ENCODE measurements around the gene FBXL15. TPM values are rescaled to one million over a fixed set of nuclear protein-coding genes. Genes with fewer than 3 reads are reported as not detected.
A peak's percentile ranks its signal among the peaks of the same experiment; 100 is the strongest.

The FBXL15 gene
- total RNA-seq, 3 donors from 2014 or later: 18.3 to 27.7 (median 20.5) TPM

DNA sequence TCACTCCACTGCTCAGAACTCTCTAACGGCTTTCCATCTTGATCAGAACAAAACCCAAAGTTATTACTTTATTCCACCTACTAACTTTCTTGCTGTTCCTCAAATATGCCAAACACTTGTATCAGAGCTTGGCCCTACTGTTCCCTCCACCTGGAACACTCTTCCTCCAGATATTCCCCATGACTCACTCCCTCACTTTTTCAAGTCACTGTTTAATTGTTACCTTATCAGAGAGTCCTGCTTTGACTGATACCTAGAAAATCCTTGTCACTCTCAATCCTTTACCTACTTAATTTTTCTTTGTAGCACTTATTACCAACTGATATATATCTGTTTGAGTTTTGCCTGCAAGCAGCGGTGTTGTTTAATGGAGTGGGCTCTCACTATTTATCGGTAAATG, 30.7 kb upstream of the FBXL15 start:
- ATAC-seq (no peak), DNase-seq (no peak)
- Histone ChIP-seq H3K4me1 (ENCODE audit: low read depth) (peaks cover 5% of the 10 kb centered on the region), H3K36me3 (ENCODE audit: low read depth) (no peaks in the 10 kb centered on the region), H3K9me3 (no peaks in the 10 kb centered on the region), H3K4me3 (no peak overlapping the region)
- TF ChIP-seq, protein P1, sequence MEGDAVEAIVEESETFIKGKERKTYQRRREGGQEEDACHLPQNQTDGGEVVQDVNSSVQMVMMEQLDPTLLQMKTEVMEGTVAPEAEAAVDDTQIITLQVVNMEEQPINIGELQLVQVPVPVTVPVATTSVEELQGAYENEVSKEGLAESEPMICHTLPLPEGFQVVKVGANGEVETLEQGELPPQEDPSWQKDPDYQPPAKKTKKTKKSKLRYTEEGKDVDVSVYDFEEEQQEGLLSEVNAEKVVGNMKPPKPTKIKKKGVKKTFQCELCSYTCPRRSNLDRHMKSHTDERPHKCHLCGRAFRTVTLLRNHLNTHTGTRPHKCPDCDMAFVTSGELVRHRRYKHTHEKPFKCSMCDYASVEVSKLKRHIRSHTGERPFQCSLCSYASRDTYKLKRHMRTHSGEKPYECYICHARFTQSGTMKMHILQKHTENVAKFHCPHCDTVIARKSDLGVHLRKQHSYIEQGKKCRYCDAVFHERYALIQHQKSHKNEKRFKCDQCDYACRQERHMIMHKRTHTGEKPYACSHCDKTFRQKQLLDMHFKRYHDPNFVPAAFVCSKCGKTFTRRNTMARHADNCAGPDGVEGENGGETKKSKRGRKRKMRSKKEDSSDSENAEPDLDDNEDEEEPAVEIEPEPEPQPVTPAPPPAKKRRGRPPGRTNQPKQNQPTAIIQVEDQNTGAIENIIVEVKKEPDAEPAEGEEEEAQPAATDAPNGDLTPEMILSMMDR (IDR thresholded peaks at IDR 0.05): no peak
- intact Hi-C loops (cut with DNase I, micrococcal nuclease): no loop called here

DNA sequence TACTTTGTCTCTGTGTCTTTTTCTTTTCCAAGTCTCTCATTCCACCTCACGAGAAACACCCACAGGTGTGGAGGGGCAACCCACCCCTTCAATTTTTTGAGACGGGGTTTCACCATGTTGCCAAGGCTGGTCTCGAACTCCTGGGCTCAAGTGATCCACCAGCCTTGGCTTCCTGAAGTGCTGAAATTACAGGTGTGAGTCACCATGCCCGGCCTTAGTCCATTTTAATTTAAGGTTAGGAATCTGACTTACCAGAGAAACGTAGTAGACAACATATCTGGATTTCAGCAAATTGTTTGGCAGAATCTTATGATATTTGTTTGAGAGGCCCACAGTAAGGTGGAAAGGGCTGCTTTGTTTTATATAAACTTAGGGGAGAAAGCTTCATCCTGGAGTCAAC, 28.3 kb upstream of the FBXL15 start:
- Histone ChIP-seq H3K36me3 (ENCODE audit: low read depth) (no peaks in the 10 kb centered on the region), H3K9me3 (no peaks in the 10 kb centered on the region), H3K4me1 (ENCODE audit: low read depth) (peaks cover 14% of the 10 kb centered on the region), H3K4me3 (no peak overlapping the region)
- DNase-seq (no peak), ATAC-seq (no peak)
- intact Hi-C loops (cut with DNase I, micrococcal nuclease): no loop called here
- TF ChIP-seq, protein P1 (IDR thresholded peaks at IDR 0.05): no peak

DNA sequence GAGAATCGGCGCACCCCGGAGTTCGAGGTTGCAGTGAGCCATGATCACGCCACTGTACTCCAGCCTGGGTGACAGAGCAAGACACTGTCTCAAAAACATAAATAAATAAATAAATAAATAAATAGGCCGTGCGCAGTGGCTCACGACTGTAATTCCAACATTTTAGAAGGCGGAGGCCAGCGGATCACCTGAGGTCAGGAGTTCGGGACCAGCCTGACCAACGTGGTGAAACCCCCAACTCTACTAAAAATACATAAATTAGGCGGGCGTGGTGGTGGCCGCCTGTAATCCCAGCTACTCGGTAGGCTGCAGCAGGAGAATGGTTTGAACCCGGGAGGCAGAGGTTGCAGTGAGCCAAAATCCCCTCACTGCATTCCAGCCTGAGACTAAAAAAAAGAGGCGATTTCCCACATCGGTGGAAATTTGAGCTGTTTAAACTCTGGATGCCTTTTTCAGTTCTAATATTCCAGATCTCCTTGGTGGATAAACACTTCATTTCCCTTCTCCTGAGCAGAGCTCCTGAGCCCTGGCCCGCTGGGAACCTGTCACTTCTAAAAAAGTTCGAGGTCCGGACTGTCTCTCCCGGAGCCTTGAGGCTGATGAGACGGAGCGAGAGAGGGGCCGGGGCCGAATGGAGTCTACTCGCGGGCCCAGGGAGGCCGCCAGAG, 27.1 kb upstream of the FBXL15 start:
- DNase-seq (peak in 1 of 3 donors; percentile 49), ATAC-seq (no peak)
- Histone ChIP-seq H3K4me3 (peak overlapping the region; percentile 51), H3K4me1 (ENCODE audit: low read depth) (peaks cover 14% of the 10 kb centered on the region), H3K36me3 (ENCODE audit: low read depth) (no peaks in the 10 kb centered on the region), H3K9me3 (no peaks in the 10 kb centered on the region)
- intact Hi-C loops (cut with DNase I, micrococcal nuclease): no loop called here
- TF ChIP-seq, protein P1 (IDR thresholded peaks at IDR 0.05): peak; percentile 84

DNA sequence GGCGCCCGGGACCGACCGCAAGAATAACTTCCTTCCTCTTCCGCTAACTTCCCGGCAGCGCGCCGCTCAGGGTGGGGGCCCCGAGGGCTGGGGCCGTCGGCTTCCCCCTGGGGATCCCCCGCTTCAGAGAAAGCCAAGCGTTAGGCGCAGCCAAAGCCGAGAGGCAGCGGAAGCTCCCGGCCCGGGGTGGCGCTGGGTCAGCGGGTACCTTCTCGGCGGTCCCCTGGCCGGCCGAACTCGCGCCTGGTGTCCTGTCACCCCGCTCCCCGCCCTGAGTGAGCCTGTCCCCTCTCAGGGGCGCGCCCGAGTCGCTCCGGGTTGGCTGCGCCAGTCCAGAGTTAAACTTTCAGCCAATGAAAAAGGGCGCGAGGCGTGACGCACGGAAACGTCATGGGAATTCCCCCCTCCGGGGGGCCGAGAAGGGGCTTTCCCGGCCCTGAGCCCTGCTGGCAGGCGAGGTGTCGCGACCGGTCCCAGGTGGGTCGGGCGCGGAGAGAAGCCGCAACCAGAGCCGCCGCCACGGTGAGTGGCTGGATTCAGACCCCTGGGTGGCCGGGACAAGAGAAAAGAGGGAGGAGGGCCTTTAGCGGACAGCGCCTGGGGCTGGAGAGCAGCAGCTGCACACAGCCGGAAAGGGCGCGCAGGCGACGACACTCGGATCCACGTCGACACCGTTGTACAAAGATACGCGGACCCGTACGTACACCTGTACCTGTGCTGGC, 26.4 kb upstream of the FBXL15 start:
- peaks cover 14% of the 10 kb centered on the region for H3K4me1 ChIP-seq (ENCODE audit: low read depth)
- peak; percentile 87 for ATAC-seq
- H3K36me3 ChIP-seq (ENCODE audit: low read depth): no peaks in the 10 kb centered on the region
- peak; percentile 96 to 97 (median 96) for DNase-seq
- H3K9me3 ChIP-seq: no peaks in the 10 kb centered on the region
- H3K4me3 ChIP-seq: peak overlapping the region; percentile 51
- TF ChIP-seq, protein P1 (IDR thresholded peaks at IDR 0.05): no peak
- intact Hi-C loops (cut with DNase I, micrococcal nuclease): no loop called here

DNA sequence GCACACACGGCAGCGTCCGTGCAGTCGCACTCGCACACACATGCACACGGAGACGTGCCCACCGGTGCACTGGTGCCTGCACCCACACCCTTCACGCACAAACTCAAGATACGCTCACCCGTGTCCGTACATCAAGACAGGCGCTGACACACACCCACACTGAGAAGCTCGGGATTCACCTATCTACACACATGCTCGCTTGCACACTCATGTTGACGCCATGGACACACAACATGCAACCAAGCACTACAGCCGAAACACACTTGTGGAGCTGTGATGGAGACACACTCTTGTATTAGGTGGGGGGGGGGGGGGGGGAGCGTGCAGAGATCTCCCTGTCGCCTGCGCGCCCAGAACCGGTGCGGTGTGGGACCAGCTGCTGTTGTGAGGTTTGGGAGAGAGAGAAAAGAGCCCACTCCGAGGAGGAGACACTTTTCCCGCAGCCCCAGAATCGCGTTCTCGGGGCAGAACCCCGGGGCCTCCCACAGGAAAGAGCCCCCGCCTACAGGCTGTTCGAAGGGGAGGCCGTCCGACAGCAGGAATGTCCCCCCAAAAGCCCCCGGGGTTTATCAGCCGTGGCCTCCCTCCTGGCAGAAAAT, 25.7 kb upstream of the FBXL15 start:
- H3K4me1 ChIP-seq (ENCODE audit: low read depth): peaks cover 20% of the 10 kb centered on the region
- no peak for DNase-seq
- peak overlapping the region; percentile 51 for H3K4me3 ChIP-seq
- TF ChIP-seq, protein P1 (IDR thresholded peaks at IDR 0.05): no peak
- H3K9me3 ChIP-seq: no peaks in the 10 kb centered on the region
- peak; percentile 8 for ATAC-seq
- intact Hi-C loops (cut with DNase I, micrococcal nuclease): no loop called here
- H3K36me3 ChIP-seq (ENCODE audit: low read depth): no peaks in the 10 kb centered on the region
